ENCODE data around the gene C1QTNF8.

- TF ChIP-seq EZH2 (IDR thresholded peaks at IDR 0.05; ENCODE audit: insufficient read depth, poor library complexity, severe bottlenecking) (no peak), EZH2phosphoT487 (IDR thresholded peaks at IDR 0.05; ENCODE audit: insufficient read depth, low read depth) (no peak)
Measured at GRCh38 chr16:1133810-1134520, 37.9 kb upstream of the C1QTNF8 start.

All from GM23248 (cell line).